ENCODE data around the gene NLRP6. TPM values are rescaled to one million over a fixed set of nuclear protein-coding genes. Genes with fewer than 3 reads are reported as not detected.
"Not testable (repeated sequence)": the region's sequence is repeated elsewhere in the genome, so short reads cannot be mapped to it uniquely, and the experiment has no call there.

Gene NLRP6
- total RNA-seq, 2 donors from 2014 or later, result 3.5 to 4.3 TPM

- peak overlapping the region; percentile 97 for H3K27ac Mint-ChIP-seq
- H3K4me1 Mint-ChIP-seq, result peaks cover 32% of the 10 kb centered on the region
- no peak for ATAC-seq
- peak overlapping the region; percentile 36 for H3K4me3 Mint-ChIP-seq
- H3K36me3 Mint-ChIP-seq (ENCODE audit: low read depth), result peaks cover 7% of the 10 kb centered on the region
- H3K9me3 ChIP-seq (ENCODE audit: control insufficient read depth, low read length, poor library complexity, severe bottlenecking), result no peaks in the 10 kb centered on the region
- no peaks in the 10 kb centered on the region for H3K27me3 Mint-ChIP-seq
- DNase-seq, result no peak
These were observed 28.6 kb downstream of the NLRP6 start for GRCh38 chr11:306645-307371.

GRCh38 chr11:307766-308708 is 29.8 kb downstream of the NLRP6 start, which contains the start of gene IFITM2:
Gene IFITM2, plus strand, starts transcription at chr11:307816. Its CDS starts 377 bp downstream, at chr11:308193.
- peaks cover 35% of the 10 kb centered on the region for H3K4me1 Mint-ChIP-seq

GRCh38 chr11:308740-309665 is 30.8 kb downstream of the NLRP6 start:
- Mint-ChIP-seq H3K27ac (peak overlapping the region; percentile 97), H3K4me3 (peak overlapping the region; percentile 100), H3K4me1 (peaks cover 45% of the 10 kb centered on the region)
- H3K9me3 ChIP-seq (ENCODE audit: control insufficient read depth, low read length, poor library complexity, severe bottlenecking); DNase-seq; H3K36me3 Mint-ChIP-seq (ENCODE audit: low read depth); H3K27me3 Mint-ChIP-seq: not testable (repeated sequence)
- peak; percentile 18 for ATAC-seq

More at GRCh38 chr11:307766-308708, 29.8 kb downstream of the NLRP6 start, which contains the start of gene IFITM2:
- peak within 1 kb of the TSS; percentile 97 for H3K27ac Mint-ChIP-seq
- H3K36me3 Mint-ChIP-seq (ENCODE audit: low read depth); H3K9me3 ChIP-seq (ENCODE audit: control insufficient read depth, low read length, poor library complexity, severe bottlenecking); H3K27me3 Mint-ChIP-seq: not testable (repeated sequence)
- peak in 2 of 3 donors; percentile 41 for DNase-seq
- peak within 1 kb of the TSS; percentile 100 for H3K4me3 Mint-ChIP-seq
- ATAC-seq, result peak; percentile 80

GRCh38 chr11:309979-310572 is 31.9 kb downstream of the NLRP6 start:
- not testable (repeated sequence) for H3K9me3 ChIP-seq (ENCODE audit: control insufficient read depth, low read length, poor library complexity, severe bottlenecking); H3K27me3 Mint-ChIP-seq; ATAC-seq; DNase-seq
- Mint-ChIP-seq H3K27ac (peak overlapping the region; percentile 97), H3K36me3 (ENCODE audit: low read depth) (peaks cover 14% of the 10 kb centered on the region), H3K4me3 (peak overlapping the region; percentile 100), H3K4me1 (peaks cover 50% of the 10 kb centered on the region)

- Mint-ChIP-seq H3K36me3 (ENCODE audit: low read depth) (peaks cover 14% of the 10 kb centered on the region), H3K27ac (peak overlapping the region; percentile 98), H3K4me3 (peak overlapping the region; percentile 99), H3K4me1 (peaks cover 48% of the 10 kb centered on the region)
- H3K9me3 ChIP-seq (ENCODE audit: control insufficient read depth, low read length, poor library complexity, severe bottlenecking); H3K27me3 Mint-ChIP-seq; DNase-seq: not testable (repeated sequence)
- peak; percentile 32 for ATAC-seq
These were observed 33.0 kb downstream of the NLRP6 start for GRCh38 chr11:311013-311748.

GRCh38 chr11:312092-312816 is 34.0 kb downstream of the NLRP6 start:
- DNase-seq (peak in 1 of 3 donors; percentile 8), ATAC-seq (no peak)
- H3K4me1 Mint-ChIP-seq, result peaks cover 56% of the 10 kb centered on the region
- peaks cover 14% of the 10 kb centered on the region for H3K36me3 Mint-ChIP-seq (ENCODE audit: low read depth)
- peak overlapping the region; percentile 98 for H3K27ac Mint-ChIP-seq
- H3K27me3 Mint-ChIP-seq, result no peaks in the 10 kb centered on the region
- H3K9me3 ChIP-seq (ENCODE audit: control insufficient read depth, low read length, poor library complexity, severe bottlenecking), result no peaks in the 10 kb centered on the region
- peak overlapping the region; percentile 99 for H3K4me3 Mint-ChIP-seq

GRCh38 chr11:313304-313786 is 35.1 kb downstream of the NLRP6 start:
- Mint-ChIP-seq H3K36me3 (ENCODE audit: low read depth) (peaks cover 10% of the 10 kb centered on the region), H3K4me3 (peak overlapping the region; percentile 99), H3K27ac (peak overlapping the region; percentile 98), H3K4me1 (peaks cover 54% of the 10 kb centered on the region), H3K27me3 (no peaks in the 10 kb centered on the region)
- ATAC-seq, result no peak
- no peak for DNase-seq
- no peaks in the 10 kb centered on the region for H3K9me3 ChIP-seq (ENCODE audit: control insufficient read depth, low read length, poor library complexity, severe bottlenecking)

- no peaks in the 10 kb centered on the region for H3K9me3 ChIP-seq (ENCODE audit: control insufficient read depth, low read length, poor library complexity, severe bottlenecking)
- peaks cover 49% of the 10 kb centered on the region for H3K4me1 Mint-ChIP-seq
- H3K36me3 Mint-ChIP-seq (ENCODE audit: low read depth), result peaks cover 10% of the 10 kb centered on the region
- peak within 1 kb of the TSS; percentile 99 for H3K4me3 Mint-ChIP-seq
- DNase-seq (peak in 2 of 3 donors; percentile 38 to 46), ATAC-seq (peak; percentile 74)
- H3K27ac Mint-ChIP-seq, result peak within 1 kb of the TSS; percentile 98
- no peaks in the 10 kb centered on the region for H3K27me3 Mint-ChIP-seq
These were observed 35.8 kb downstream of the NLRP6 start, which contains the start of gene IFITM1 for GRCh38 chr11:313787-314553. Gene IFITM1, plus strand, starts transcription at chr11:314040. Its CDS starts 131 bp downstream, at chr11:314171.

- H3K4me3 Mint-ChIP-seq, result peak overlapping the region; percentile 99
- ATAC-seq, result peak; percentile 1
- peaks cover 44% of the 10 kb centered on the region for H3K4me1 Mint-ChIP-seq
- DNase-seq; H3K36me3 Mint-ChIP-seq (ENCODE audit: low read depth); H3K27me3 Mint-ChIP-seq; H3K9me3 ChIP-seq (ENCODE audit: control insufficient read depth, low read length, poor library complexity, severe bottlenecking): not testable (repeated sequence)
- H3K27ac Mint-ChIP-seq, result peak overlapping the region; percentile 98
These were observed 36.3 kb downstream of the NLRP6 start for GRCh38 chr11:314554-314875.

GRCh38 chr11:315051-315481 is 36.9 kb downstream of the NLRP6 start:
- H3K4me1 Mint-ChIP-seq, result peaks cover 42% of the 10 kb centered on the region
- peak in 1 of 3 donors; percentile 10 for DNase-seq

More at GRCh38 chr11:315051-315481, 36.9 kb downstream of the NLRP6 start:
- Mint-ChIP-seq H3K4me3 (peak overlapping the region; percentile 99), H3K27me3 (no peaks in the 10 kb centered on the region), H3K27ac (peak overlapping the region; percentile 98), H3K36me3 (ENCODE audit: low read depth) (peaks cover 7% of the 10 kb centered on the region)
- H3K9me3 ChIP-seq (ENCODE audit: control insufficient read depth, low read length, poor library complexity, severe bottlenecking), result no peaks in the 10 kb centered on the region
- no peak for ATAC-seq
